ENCODE measurements around the gene DROSHA. TPM values are rescaled to one million over a fixed set of nuclear protein-coding genes. Genes with fewer than 3 reads are reported as not detected.

DROSHA gene
- total RNA-seq, 1 donor from 2014 or later = 59.8 TPM

- no peaks in the 10 kb centered on the region for H3K27me3 Mint-ChIP-seq
- intact Hi-C loops (cut with micrococcal nuclease) = no loop called here
- no peak for ATAC-seq (ENCODE audit: low read depth)
- no peak for TF ChIP-seq CTCF (IDR thresholded peaks at IDR 0.05)
- no peak overlapping the region for H3K27ac Mint-ChIP-seq
- no peaks in the 10 kb centered on the region for H3K4me1 Mint-ChIP-seq
- peaks cover 83% of the 10 kb centered on the region for H3K36me3 Mint-ChIP-seq (ENCODE audit: low read depth)
- H3K4me3 Mint-ChIP-seq = no peak overlapping the region
- no peak for DNase-seq
- POLR2A ChIA-PET = no interaction called here
- CTCF ChIA-PET = no interaction called here
- no peaks in the 10 kb centered on the region for H3K9me3 Mint-ChIP-seq
These were observed 97.0 kb downstream of the DROSHA start for GRCh38 chr5:31434898-31435297.

GRCh38 chr5:31433229-31433628, 98.7 kb downstream of the DROSHA start:
- no peak for TF ChIP-seq CTCF (IDR thresholded peaks at IDR 0.05)
- no peak overlapping the region for H3K4me3 Mint-ChIP-seq
- ATAC-seq (ENCODE audit: low read depth) (no peak), DNase-seq (no peak)
- ChIA-PET CTCF (no interaction called here), POLR2A (no interaction called here)
- H3K27me3 Mint-ChIP-seq = no peaks in the 10 kb centered on the region
- peaks cover 72% of the 10 kb centered on the region for H3K36me3 Mint-ChIP-seq (ENCODE audit: low read depth)
- H3K9me3 Mint-ChIP-seq = no peaks in the 10 kb centered on the region
- intact Hi-C loops (cut with micrococcal nuclease) = no loop called here
- no peaks in the 10 kb centered on the region for H3K4me1 Mint-ChIP-seq
- H3K27ac Mint-ChIP-seq = no peak overlapping the region

- ATAC-seq (ENCODE audit: low read depth) (no peak), DNase-seq (no peak)
- Mint-ChIP-seq H3K9me3 (no peaks in the 10 kb centered on the region), H3K4me3 (no peak overlapping the region), H3K27me3 (no peaks in the 10 kb centered on the region), H3K36me3 (ENCODE audit: low read depth) (peaks cover 69% of the 10 kb centered on the region), H3K27ac (no peak overlapping the region), H3K4me1 (no peaks in the 10 kb centered on the region)
- POLR2A ChIA-PET = no interaction called here
- CTCF ChIA-PET = no interaction called here
- no peak for TF ChIP-seq CTCF (IDR thresholded peaks at IDR 0.05)
- intact Hi-C loops (cut with micrococcal nuclease) = no loop called here
These were observed 104.1 kb downstream of the DROSHA start for GRCh38 chr5:31427724-31428309.

GRCh38 chr5:31427013-31427723, 104.7 kb downstream of the DROSHA start:
- no peak for DNase-seq
- Mint-ChIP-seq H3K27me3 (no peaks in the 10 kb centered on the region), H3K36me3 (ENCODE audit: low read depth) (peaks cover 71% of the 10 kb centered on the region), H3K9me3 (no peaks in the 10 kb centered on the region), H3K4me1 (no peaks in the 10 kb centered on the region), H3K27ac (no peak overlapping the region), H3K4me3 (no peak overlapping the region)
- TF ChIP-seq CTCF (IDR thresholded peaks at IDR 0.05) = no peak
- CTCF ChIA-PET = no interaction called here
- intact Hi-C loops (cut with micrococcal nuclease) = no loop called here
- POLR2A ChIA-PET = no interaction called here
- no peak for ATAC-seq (ENCODE audit: low read depth)

- DNase-seq (no peak), ATAC-seq (ENCODE audit: low read depth) (no peak)
- Mint-ChIP-seq H3K36me3 (ENCODE audit: low read depth) (peaks cover 54% of the 10 kb centered on the region), H3K27me3 (no peaks in the 10 kb centered on the region), H3K27ac (no peak overlapping the region), H3K4me1 (no peaks in the 10 kb centered on the region), H3K9me3 (no peaks in the 10 kb centered on the region), H3K4me3 (no peak overlapping the region)
- TF ChIP-seq CTCF (IDR thresholded peaks at IDR 0.05) = no peak
- intact Hi-C loops (cut with micrococcal nuclease) = no loop called here
- ChIA-PET POLR2A (no interaction called here), CTCF (no interaction called here)
These were observed 109.9 kb downstream of the DROSHA start for GRCh38 chr5:31421806-31422586.
